Superior temporal gyrus (tissue), 1 donor: Measurements from ENCODE around the gene NT5C3A.
"Not testable (repeated sequence)": the region's sequence is repeated elsewhere in the genome, so short reads cannot be mapped to it uniquely, and the experiment has no call there.

Experiments used
- DNase-seq: peaks from one replicate; pipeline ENCODE4 v3.0.0-alpha.2; 2016; ENCODE audit errors: extremely low spot score

NT5C3A gene

GRCh38 chr7:33062023-33062781 lies at the start of gene NT5C3A:
Gene NT5C3A, minus strand, starts transcription at chr7:33062776. Its CDS starts 71 bp downstream, at chr7:33062705.
- peak; percentile 42 for DNase-seq

DNA sequence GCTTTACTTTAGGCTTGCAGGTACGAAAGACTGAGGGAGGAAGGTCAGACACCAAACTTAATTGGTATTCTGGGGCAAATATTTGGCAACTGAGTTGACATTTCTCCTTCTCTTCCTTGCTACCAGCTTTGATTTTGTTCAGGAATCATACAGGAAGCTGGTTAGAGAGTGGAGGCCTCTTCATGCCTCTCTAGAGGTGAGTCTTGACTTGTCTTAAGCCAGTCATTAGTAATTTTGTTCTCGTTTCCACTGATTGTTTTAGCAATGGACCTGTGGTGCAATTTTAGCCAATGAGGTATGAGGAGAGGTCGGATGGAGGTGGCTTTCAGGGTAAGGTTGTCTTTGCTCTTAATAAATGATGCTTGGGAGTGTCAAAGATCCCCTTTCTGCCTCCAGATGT lies 49.0 kb upstream of the NT5C3A start:
- DNase-seq, result no peak

GRCh38 chr7:33109758-33110238 lies 47.2 kb upstream of the NT5C3A start:
- peak; percentile 75 for DNase-seq

DNA sequence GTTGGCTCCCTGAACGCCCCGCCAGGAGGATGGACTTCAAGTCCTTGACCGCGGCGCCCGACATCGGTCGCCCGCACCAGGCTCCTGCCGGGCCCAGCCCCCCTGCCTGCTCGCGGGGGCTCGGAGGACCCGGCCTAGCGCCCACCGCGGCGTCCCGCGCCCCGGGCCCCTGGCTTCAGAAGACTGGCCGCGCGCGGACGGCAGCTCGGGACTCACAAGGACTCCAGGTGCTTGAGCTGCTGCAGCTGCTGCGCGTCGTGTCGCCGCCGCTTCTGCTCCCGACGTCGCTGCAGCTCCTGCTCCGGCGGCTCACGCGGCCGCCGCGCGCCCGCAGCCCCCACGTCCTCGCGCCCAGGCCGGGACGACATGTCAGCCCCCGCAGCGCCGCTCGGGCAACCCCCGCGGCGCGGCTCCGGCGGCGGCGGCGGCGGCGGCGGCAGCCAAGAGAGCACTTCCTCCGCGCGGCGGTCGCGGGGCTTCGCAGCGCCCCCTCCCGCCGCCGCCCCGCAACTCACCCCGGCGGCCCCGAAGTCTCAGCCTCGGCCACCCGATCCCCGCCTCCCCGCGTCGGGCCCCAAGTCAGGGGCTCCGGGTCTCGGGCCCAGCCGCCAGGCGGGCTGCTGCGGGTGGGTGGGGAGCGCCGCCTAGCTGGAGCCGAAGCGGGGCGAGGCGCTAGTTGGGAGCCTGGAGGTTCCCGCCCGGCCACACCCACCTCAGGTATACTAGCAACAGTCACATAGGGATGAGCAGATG lies 46.6 kb upstream of the NT5C3A start, which contains the start of gene RP9:
Gene RP9 (minus strand): TSS at position 400 of the 753 bp plus-strand sequence. CDS start 32 bp downstream, at position 368.
- DNase-seq, result peak; percentile 55

- peak; percentile 25 for DNase-seq
Measured at GRCh38 chr7:33108554-33109004, 46.0 kb upstream of the NT5C3A start.

GRCh38 chr7:33107136-33108066 lies 44.8 kb upstream of the NT5C3A start:
- peak; percentile 57 for DNase-seq

DNA sequence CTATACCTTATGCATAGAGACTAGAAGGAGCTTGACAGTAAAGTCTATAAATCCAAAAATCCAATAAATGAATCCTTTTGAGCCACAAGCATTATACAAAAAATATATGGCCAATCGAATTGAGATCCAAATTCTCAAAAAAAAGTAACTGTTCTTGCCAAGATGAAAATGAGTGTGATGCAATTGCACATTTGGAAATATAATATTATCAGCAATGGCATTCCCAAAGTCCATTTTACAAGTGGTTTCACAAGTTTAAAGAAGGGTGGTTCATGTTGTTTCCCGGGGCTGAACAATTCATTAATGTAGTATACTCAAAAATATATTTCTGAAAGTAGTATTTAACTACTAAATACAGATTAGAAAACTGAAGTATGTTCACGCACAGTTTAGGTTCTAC lies 39.3 kb upstream of the NT5C3A start:
- no peak for DNase-seq

DNA sequence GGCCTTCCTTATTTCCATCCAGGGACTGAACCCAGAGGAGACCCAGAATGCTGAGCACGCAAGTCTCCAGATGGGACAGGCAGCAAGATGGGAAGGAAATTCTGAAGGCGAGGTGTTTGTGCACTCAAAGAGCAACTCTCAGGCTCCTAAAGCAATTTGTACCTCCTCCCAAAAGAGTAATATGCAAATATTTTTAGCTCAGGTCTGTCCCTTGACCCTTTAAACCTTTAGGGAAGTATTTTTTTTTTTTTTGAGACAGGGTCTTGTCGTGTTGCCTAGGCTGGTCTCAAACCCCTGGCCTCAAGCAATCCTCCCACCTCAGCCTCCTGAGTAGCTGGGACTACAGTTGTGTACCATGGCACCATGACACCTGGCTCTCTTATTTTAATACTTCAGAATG lies 38.2 kb upstream of the NT5C3A start:
- DNase-seq, result no peak

- DNase-seq, result no peak
Measured at GRCh38 chr7:33099154-33099940, 36.8 kb upstream of the NT5C3A start.

- DNase-seq, result not testable (repeated sequence)
Measured at GRCh38 chr7:33094745-33095275, 32.2 kb upstream of the NT5C3A start.

- DNase-seq, result no peak
Measured at GRCh38 chr7:33093266-33093665, 30.7 kb upstream of the NT5C3A start.

- no peak for DNase-seq
Measured at GRCh38 chr7:33091641-33092191, 29.1 kb upstream of the NT5C3A start.

GRCh38 chr7:33091111-33091531 lies 28.5 kb upstream of the NT5C3A start:
- no peak for DNase-seq

GRCh38 chr7:33089142-33089541 lies 26.6 kb upstream of the NT5C3A start:
- no peak for DNase-seq

GRCh38 chr7:33087858-33088257 lies 25.3 kb upstream of the NT5C3A start:
- no peak for DNase-seq

- no peak for DNase-seq
Measured at GRCh38 chr7:33087356-33087755, 24.8 kb upstream of the NT5C3A start.

DNA sequence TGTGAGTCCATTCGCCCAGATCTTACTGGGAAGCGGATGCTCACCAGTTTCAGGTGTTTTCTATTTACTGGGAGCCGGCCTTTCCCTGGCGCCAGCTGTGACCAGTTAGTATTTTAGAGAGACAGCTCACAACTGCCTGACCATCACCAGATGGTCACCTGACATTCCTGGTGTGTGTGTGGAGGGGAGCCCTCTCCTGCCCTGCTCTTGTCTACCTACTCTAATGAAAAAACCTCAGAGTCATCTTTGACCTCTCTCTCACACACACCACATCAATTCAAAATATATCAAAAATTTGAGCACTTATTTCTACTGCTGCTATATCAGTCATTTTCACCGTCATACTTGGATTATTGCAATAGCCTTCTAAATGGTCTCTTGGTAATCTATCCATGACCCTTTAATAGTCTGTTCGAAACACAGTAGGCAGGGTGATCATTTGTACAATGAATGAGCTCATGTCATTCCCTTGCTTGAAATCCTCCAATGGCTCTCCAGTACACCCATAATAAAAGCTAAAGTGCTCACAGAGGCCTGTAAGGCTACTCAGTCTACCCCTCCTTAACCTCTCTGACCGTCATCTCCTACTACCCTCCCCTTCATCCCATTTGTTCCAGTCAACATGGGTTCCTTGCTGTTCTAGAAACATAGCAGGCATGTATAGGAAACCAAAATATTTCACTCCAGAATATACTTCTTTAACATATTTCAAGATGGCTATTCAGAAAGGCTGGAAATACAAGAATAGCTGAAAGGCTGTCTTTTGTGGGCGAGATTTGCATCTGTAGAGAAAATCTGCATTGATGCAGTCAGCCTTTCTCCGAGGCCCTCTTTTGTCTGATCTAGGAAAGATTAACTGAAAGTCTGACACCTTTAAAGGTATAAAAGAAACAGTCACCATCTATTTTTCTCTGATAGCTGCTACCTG lies 17.5 kb upstream of the NT5C3A start:
- no peak for DNase-seq

DNA sequence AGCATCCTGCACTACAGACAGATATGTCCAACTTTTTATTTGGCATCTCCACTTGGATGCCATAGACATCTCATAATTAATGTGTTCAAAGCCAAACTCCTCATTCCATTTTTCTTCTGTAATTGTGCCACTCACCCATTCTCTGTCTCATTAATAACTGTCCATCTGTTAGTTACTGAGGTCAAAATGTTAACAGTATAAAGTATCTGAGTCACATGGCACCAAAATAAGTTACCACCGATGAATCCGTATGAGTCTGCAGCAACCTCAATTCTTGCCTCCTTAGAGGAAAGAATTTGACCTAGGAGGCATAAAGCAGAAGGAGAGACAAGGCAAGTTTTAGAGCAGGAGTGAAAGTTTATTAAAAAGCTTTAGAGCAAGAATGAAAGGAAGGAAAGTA lies 16.5 kb upstream of the NT5C3A start:
- DNase-seq, result no peak

DNA sequence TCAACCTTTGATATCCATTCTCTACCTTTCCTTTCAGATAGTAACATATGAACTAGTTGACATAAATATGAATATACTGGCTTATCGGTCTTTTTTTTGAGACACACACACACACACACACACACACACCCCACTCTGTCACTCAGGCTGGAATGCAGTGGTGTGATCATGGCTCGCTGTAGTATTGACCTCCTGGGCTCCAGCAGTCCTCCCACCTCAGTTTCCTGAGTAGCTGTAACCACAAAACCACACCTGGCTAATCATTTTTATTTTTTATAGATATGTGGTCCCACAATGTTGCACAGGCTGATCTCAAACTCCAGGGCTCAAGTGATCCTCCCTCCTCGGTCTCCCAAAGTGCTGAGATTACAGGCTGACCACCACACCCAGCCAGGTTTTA lies 14.2 kb upstream of the NT5C3A start:
- no peak for DNase-seq
